ENCODE results near the gene COTL1. TPM values are rescaled to one million over a fixed set of nuclear protein-coding genes. Genes with fewer than 3 reads are reported as not detected.

Gene COTL1
- total RNA-seq, 1 experiment from 2014 or later = 102 TPM

DNA sequence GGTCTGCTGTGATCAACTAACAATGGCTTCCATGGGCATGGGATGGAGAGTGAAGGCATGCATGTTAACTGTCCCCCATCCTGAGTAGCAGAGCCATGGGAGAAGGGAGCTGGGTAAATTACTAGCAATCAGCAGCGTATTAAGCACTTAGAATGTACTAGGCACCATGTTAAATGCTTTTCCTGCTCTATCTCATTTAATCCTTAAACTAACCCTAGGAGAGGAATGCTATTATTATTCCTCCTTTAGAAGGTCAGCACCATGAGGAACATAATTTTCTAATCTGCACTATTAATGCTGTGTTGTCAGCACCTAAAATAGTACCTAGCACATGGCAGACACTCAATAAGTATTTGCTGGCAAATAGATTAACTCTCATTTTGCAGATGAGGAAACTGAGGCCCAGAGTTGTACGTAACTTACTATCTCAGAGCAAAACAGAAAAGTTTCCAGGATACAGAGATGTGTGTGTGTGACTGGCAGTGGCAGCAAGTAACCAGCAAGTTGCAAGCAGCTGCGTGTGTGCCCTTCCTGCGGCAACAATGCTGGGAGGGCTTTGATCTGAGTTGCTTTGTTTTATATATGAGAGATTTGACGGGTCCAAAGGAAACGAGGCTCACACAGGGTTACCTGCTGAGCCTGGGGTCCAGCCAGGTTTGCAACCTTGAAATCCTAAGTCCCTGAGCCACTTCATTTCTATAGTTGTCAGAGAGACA, 23.9 kb upstream of the COTL1 start (continued):
- TF ChIP-seq, protein P1, sequence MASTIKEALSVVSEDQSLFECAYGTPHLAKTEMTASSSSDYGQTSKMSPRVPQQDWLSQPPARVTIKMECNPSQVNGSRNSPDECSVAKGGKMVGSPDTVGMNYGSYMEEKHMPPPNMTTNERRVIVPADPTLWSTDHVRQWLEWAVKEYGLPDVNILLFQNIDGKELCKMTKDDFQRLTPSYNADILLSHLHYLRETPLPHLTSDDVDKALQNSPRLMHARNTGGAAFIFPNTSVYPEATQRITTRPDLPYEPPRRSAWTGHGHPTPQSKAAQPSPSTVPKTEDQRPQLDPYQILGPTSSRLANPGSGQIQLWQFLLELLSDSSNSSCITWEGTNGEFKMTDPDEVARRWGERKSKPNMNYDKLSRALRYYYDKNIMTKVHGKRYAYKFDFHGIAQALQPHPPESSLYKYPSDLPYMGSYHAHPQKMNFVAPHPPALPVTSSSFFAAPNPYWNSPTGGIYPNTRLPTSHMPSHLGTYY (CRISPR knock-in tag; IDR thresholded peaks at IDR 0.05) = no peak

GRCh38 chr16:84640145-84640544, 22.3 kb upstream of the COTL1 start:
- Mint-ChIP-seq H3K9me3 (peaks cover 3% of the 10 kb centered on the region; the same call in 1 of the 2 replicates), H3K27ac (0 out of 2 replicates have a peak overlapping the region, but pooled peaks have one; percentile 60), H3K36me3 (no peaks in the 10 kb centered on the region), H3K4me3 (no peak overlapping the region), H3K27me3 (ENCODE audit: low read depth) (no peaks in the 10 kb centered on the region), H3K4me1 (peaks cover 24% of the 10 kb centered on the region)
- CTCF ChIA-PET = no interaction called here
- no peak for ATAC-seq
- TF ChIP-seq, protein P2, sequence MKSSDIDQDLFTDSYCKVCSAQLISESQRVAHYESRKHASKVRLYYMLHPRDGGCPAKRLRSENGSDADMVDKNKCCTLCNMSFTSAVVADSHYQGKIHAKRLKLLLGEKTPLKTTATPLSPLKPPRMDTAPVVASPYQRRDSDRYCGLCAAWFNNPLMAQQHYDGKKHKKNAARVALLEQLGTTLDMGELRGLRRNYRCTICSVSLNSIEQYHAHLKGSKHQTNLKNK (CRISPR knock-in tag; IDR thresholded peaks at IDR 0.05) = no peak
- TF ChIP-seq, protein P3, sequence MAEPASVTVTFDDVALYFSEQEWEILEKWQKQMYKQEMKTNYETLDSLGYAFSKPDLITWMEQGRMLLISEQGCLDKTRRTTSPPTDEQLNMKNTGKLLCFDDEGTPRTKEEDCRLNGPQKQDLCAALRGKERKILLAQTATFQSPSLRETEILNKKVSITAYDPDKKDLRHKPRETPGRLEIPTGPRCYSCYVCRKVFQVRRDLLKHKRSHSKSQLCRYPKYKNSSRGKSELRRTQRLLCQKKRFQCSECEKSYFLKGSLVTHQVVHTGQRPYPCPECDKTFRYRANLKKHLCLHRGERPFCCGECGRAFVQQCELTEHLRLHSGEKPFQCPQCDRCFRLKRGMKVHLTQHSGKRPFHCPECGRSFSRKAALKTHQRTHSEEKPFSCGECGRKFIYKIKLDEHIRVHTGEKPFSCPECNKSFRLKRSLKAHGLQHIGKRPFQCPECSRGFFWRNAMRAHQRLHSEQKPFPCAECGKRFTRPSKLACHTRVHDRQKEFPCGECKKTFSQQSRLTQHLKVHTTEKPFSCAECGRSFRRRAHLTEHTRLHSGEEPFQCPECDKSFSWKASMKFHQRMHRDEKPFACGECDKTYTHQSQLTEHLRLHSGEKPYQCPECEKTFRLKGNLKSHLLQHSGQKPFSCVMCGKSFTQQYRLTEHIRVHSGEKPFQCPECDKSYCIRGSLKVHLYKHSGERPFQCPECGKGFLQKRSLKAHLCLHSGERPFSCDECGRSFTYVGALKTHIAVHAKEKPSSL (CRISPR knock-in tag; conservative IDR thresholded peaks at IDR 0.05) = no peak
- TF ChIP-seq, protein P4, sequence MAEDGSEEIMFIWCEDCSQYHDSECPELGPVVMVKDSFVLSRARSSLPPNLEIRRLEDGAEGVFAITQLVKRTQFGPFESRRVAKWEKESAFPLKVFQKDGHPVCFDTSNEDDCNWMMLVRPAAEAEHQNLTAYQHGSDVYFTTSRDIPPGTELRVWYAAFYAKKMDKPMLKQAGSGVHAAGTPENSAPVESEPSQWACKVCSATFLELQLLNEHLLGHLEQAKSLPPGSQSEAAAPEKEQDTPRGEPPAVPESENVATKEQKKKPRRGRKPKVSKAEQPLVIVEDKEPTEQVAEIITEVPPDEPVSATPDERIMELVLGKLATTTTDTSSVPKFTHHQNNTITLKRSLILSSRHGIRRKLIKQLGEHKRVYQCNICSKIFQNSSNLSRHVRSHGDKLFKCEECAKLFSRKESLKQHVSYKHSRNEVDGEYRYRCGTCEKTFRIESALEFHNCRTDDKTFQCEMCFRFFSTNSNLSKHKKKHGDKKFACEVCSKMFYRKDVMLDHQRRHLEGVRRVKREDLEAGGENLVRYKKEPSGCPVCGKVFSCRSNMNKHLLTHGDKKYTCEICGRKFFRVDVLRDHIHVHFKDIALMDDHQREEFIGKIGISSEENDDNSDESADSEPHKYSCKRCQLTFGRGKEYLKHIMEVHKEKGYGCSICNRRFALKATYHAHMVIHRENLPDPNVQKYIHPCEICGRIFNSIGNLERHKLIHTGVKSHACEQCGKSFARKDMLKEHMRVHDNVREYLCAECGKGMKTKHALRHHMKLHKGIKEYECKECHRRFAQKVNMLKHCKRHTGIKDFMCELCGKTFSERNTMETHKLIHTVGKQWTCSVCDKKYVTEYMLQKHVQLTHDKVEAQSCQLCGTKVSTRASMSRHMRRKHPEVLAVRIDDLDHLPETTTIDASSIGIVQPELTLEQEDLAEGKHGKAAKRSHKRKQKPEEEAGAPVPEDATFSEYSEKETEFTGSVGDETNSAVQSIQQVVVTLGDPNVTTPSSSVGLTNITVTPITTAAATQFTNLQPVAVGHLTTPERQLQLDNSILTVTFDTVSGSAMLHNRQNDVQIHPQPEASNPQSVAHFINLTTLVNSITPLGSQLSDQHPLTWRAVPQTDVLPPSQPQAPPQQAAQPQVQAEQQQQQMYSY (CRISPR knock-in tag; IDR thresholded peaks at IDR 0.05) = no peak
- TF ChIP-seq KAT7 (CRISPR knock-in tag; IDR thresholded peaks at IDR 0.05; ENCODE audit: borderline replicate concordance) (no peak), FOXP1 (CRISPR knock-in tag; IDR thresholded peaks at IDR 0.05; ENCODE audit: borderline replicate concordance) (no peak), E2F4 (CRISPR knock-in tag; IDR thresholded peaks at IDR 0.05; ENCODE audit: borderline replicate concordance, low read depth) (no peak)
- POLR2A ChIA-PET = no interaction called here
- no peak for DNase-seq (ENCODE audit: low spot score)

- ATAC-seq (no peak), DNase-seq (ENCODE audit: low spot score) (no peak)
- Mint-ChIP-seq H3K27me3 (ENCODE audit: low read depth) (no peaks in the 10 kb centered on the region), H3K4me1 (peaks cover 28% of the 10 kb centered on the region), H3K4me3 (no peak overlapping the region), H3K9me3 (peaks cover 3% of the 10 kb centered on the region; the same call in 1 of the 2 replicates), H3K27ac (no peak overlapping the region), H3K36me3 (no peaks in the 10 kb centered on the region)
- ChIA-PET CTCF (interaction anchor here (2.9 kb wide), 1 partner anchor 16 kb away, joined by 10 read pairs; no protein-coding TSS in a partner anchor), POLR2A (no interaction called here)
- TF ChIP-seq CREM (CRISPR knock-in tag; IDR thresholded peaks at IDR 0.05) = no peak
- no peak for TF ChIP-seq NR2C2 (CRISPR knock-in tag; IDR thresholded peaks at IDR 0.05)
- no peak for TF ChIP-seq ZNF396 (CRISPR knock-in tag; IDR thresholded peaks at IDR 0.05; ENCODE audit: borderline replicate concordance)
- TF ChIP-seq, protein P5, sequence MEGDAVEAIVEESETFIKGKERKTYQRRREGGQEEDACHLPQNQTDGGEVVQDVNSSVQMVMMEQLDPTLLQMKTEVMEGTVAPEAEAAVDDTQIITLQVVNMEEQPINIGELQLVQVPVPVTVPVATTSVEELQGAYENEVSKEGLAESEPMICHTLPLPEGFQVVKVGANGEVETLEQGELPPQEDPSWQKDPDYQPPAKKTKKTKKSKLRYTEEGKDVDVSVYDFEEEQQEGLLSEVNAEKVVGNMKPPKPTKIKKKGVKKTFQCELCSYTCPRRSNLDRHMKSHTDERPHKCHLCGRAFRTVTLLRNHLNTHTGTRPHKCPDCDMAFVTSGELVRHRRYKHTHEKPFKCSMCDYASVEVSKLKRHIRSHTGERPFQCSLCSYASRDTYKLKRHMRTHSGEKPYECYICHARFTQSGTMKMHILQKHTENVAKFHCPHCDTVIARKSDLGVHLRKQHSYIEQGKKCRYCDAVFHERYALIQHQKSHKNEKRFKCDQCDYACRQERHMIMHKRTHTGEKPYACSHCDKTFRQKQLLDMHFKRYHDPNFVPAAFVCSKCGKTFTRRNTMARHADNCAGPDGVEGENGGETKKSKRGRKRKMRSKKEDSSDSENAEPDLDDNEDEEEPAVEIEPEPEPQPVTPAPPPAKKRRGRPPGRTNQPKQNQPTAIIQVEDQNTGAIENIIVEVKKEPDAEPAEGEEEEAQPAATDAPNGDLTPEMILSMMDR (IDR thresholded peaks at IDR 0.05) = no peak
- no peak for TF ChIP-seq ZNF219 (CRISPR knock-in tag; IDR thresholded peaks at IDR 0.05; ENCODE audit: borderline replicate concordance)
- no peak for TF ChIP-seq TEAD1 (CRISPR knock-in tag; IDR thresholded peaks at IDR 0.05)
- TF ChIP-seq, protein P6, sequence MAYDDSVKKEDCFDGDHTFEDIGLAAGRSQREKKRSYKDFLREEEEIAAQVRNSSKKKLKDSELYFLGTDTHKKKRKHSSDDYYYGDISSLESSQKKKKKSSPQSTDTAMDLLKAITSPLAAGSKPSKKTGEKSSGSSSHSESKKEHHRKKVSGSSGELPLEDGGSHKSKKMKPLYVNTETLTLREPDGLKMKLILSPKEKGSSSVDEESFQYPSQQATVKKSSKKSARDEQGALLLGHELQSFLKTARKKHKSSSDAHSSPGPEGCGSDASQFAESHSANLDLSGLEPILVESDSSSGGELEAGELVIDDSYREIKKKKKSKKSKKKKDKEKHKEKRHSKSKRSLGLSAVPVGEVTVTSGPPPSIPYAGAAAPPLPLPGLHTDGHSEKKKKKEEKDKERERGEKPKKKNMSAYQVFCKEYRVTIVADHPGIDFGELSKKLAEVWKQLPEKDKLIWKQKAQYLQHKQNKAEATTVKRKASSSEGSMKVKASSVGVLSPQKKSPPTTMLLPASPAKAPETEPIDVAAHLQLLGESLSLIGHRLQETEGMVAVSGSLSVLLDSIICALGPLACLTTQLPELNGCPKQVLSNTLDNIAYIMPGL (CRISPR knock-in tag; IDR thresholded peaks at IDR 0.05) = no peak
- no peak for TF ChIP-seq ATF1 (CRISPR knock-in tag; IDR thresholded peaks at IDR 0.05)
- TF ChIP-seq RELA (CRISPR knock-in tag; IDR thresholded peaks at IDR 0.05; ENCODE audit: borderline replicate concordance) = no peak
- no peak for TF ChIP-seq JUN (CRISPR knock-in tag; IDR thresholded peaks at IDR 0.05)
Measured at GRCh38 chr16:84638231-84638806, 20.4 kb upstream of the COTL1 start.

Measured in WTC11 (cell line).